Measurements from ENCODE around the gene RPS6KB2. TPM values are rescaled to one million over a fixed set of nuclear protein-coding genes. Genes with fewer than 3 reads are reported as not detected.
A peak's percentile ranks its signal among the peaks of the same experiment; 100 is the strongest.

RPS6KB2 gene
- total and polyA plus RNA-seq, 10 of the 15 experiments (the other 5 are each of a cell fraction or from before 2014, with no cell fraction given): 0.39 to 101 (median 58.4) TPM

DNA sequence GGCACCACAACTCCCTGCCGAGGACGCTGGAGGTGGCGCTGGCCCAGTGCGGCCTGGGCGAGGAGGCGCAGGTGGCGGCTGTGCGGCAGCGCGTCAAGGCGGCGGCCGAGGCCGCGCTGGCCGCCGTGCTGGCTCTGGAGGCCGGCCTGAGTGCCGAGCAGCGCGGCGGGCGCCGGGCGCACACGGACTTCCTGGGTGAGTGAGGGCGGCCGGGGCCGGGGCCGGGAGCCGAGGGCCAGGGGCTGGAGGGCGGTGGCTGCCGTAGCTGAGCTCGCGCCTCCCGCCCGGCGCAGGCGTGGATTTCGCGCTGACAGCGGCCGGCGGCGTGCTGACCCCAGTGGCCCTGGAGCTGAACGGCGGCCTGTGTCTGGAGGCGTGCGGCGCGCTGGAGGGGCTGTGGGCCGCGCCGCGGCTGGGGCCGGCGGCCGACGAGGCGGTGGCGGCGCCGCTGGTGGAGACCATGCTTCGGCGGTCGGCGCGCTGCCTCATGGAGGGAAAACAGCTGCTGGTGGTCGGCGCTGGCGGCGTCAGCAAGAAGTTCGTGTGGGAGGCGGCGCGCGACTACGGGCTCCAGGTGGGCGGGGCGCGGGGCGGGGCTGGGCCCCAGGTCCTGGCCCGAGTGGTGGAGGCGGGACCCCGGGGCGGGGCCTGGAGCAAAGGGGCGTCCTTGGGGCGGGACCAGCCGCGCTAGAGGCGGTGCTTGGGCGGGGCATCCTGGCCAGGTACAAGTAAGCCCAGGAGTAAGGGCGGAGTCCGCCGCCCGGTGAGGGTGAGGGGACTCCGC lies 7.5 kb upstream of the RPS6KB2 start (continued):
- TF ChIP-seq, protein P1, sequence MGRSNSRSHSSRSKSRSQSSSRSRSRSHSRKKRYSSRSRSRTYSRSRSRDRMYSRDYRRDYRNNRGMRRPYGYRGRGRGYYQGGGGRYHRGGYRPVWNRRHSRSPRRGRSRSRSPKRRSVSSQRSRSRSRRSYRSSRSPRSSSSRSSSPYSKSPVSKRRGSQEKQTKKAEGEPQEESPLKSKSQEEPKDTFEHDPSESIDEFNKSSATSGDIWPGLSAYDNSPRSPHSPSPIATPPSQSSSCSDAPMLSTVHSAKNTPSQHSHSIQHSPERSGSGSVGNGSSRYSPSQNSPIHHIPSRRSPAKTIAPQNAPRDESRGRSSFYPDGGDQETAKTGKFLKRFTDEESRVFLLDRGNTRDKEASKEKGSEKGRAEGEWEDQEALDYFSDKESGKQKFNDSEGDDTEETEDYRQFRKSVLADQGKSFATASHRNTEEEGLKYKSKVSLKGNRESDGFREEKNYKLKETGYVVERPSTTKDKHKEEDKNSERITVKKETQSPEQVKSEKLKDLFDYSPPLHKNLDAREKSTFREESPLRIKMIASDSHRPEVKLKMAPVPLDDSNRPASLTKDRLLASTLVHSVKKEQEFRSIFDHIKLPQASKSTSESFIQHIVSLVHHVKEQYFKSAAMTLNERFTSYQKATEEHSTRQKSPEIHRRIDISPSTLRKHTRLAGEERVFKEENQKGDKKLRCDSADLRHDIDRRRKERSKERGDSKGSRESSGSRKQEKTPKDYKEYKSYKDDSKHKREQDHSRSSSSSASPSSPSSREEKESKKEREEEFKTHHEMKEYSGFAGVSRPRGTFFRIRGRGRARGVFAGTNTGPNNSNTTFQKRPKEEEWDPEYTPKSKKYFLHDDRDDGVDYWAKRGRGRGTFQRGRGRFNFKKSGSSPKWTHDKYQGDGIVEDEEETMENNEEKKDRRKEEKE (IDR thresholded peaks at IDR 0.05): no peak
- TF ChIP-seq, protein P2, sequence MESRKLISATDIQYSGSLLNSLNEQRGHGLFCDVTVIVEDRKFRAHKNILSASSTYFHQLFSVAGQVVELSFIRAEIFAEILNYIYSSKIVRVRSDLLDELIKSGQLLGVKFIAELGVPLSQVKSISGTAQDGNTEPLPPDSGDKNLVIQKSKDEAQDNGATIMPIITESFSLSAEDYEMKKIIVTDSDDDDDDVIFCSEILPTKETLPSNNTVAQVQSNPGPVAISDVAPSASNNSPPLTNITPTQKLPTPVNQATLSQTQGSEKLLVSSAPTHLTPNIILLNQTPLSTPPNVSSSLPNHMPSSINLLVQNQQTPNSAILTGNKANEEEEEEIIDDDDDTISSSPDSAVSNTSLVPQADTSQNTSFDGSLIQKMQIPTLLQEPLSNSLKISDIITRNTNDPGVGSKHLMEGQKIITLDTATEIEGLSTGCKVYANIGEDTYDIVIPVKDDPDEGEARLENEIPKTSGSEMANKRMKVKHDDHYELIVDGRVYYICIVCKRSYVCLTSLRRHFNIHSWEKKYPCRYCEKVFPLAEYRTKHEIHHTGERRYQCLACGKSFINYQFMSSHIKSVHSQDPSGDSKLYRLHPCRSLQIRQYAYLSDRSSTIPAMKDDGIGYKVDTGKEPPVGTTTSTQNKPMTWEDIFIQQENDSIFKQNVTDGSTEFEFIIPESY (IDR thresholded peaks at IDR 0.05): no peak
- TF ChIP-seq BCL11A (IDR thresholded peaks at IDR 0.05; ENCODE audit: low read depth, low read length): no peak
- TF ChIP-seq EGR1 (IDR thresholded peaks at IDR 0.05; ENCODE audit: borderline replicate concordance in 1 of 2, low read depth in 2 of 2, low read length in 2 of 2): peak in 1 of 2 experiments; percentile 49; a peak in 1 of 3 replicates
- no peak for TF ChIP-seq POLR2AphosphoS2 (IDR thresholded peaks at IDR 0.05; ENCODE audit: low read depth, low read length)
- no peak for TF ChIP-seq JUNB (IDR thresholded peaks at IDR 0.05)
- TF ChIP-seq NFIC (IDR thresholded peaks at IDR 0.05; ENCODE audit: low read depth, low read length): no peak
- no peak for TF ChIP-seq STAT1 (conservative IDR thresholded peaks at IDR 0.05)
- TF ChIP-seq GATAD2B (conservative IDR thresholded peaks at IDR 0.05; ENCODE audit: low read depth): peak; percentile 91
- no peak for TF ChIP-seq FOXK2 (IDR thresholded peaks at IDR 0.05)
- TF ChIP-seq PML (IDR thresholded peaks at IDR 0.05; ENCODE audit: low read length): no peak
- TF ChIP-seq SMAD1 (IDR thresholded peaks at IDR 0.05; ENCODE audit: low read depth, partially characterized antibody): no peak
- no peak for TF ChIP-seq RFX5 (IDR thresholded peaks at IDR 0.05; ENCODE audit: low read depth, low read length)
- no peak for TF ChIP-seq MEF2B (IDR thresholded peaks at IDR 0.05; ENCODE audit: partially characterized antibody, poor library complexity, severe bottlenecking)
- TF ChIP-seq NFYB (IDR thresholded peaks at IDR 0.05; ENCODE audit: insufficient read depth, low read depth, low read length): no peak
- TF ChIP-seq NBN (IDR thresholded peaks at IDR 0.05): no peak
- no peak for TF ChIP-seq STAT3 (IDR thresholded peaks at IDR 0.05; ENCODE audit: low read depth, low read length)
- no peak for TF ChIP-seq FOXM1 (IDR thresholded peaks at IDR 0.05; ENCODE audit: low read depth, low read length)
- TF ChIP-seq, protein P3, sequence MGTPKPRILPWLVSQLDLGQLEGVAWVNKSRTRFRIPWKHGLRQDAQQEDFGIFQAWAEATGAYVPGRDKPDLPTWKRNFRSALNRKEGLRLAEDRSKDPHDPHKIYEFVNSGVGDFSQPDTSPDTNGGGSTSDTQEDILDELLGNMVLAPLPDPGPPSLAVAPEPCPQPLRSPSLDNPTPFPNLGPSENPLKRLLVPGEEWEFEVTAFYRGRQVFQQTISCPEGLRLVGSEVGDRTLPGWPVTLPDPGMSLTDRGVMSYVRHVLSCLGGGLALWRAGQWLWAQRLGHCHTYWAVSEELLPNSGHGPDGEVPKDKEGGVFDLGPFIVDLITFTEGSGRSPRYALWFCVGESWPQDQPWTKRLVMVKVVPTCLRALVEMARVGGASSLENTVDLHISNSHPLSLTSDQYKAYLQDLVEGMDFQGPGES (IDR thresholded peaks at IDR 0.05): no peak
- no peak for TF ChIP-seq MTA3 (IDR thresholded peaks at IDR 0.05; ENCODE audit: borderline replicate concordance, low read length)
- TF ChIP-seq, protein P4, sequence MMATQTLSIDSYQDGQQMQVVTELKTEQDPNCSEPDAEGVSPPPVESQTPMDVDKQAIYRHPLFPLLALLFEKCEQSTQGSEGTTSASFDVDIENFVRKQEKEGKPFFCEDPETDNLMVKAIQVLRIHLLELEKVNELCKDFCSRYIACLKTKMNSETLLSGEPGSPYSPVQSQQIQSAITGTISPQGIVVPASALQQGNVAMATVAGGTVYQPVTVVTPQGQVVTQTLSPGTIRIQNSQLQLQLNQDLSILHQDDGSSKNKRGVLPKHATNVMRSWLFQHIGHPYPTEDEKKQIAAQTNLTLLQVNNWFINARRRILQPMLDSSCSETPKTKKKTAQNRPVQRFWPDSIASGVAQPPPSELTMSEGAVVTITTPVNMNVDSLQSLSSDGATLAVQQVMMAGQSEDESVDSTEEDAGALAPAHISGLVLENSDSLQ (IDR thresholded peaks at IDR 0.05): peak; percentile 48
- TF ChIP-seq IRF4 (IDR thresholded peaks at IDR 0.05; ENCODE audit: low read depth, low read length): no peak
- TF ChIP-seq TCF7 (IDR thresholded peaks at IDR 0.05; ENCODE audit: borderline replicate concordance): no peak
